ENCODE data around the gene AUNIP.

AUNIP gene

GRCh38 chr1:25873120-25873519, 13.9 kb upstream of the AUNIP start:
- no peak for DNase-seq (ENCODE audit: low read depth, low spot score)
- no peak overlapping the region for H3K4me3 ChIP-seq (ENCODE audit: low read depth, low read length)
- TF ChIP-seq CTCF (IDR thresholded peaks at IDR 0.05; ENCODE audit: low read depth, low read length), result no peak
- in situ Hi-C loops (cut with HindIII; ENCODE audit: low sequenced_read_pairs), result no loop called here

GRCh38 chr1:25872713-25873112, 13.5 kb upstream of the AUNIP start:
- no peak overlapping the region for H3K4me3 ChIP-seq (ENCODE audit: low read depth, low read length)
- TF ChIP-seq CTCF (IDR thresholded peaks at IDR 0.05; ENCODE audit: low read depth, low read length), result no peak
- in situ Hi-C loops (cut with HindIII; ENCODE audit: low sequenced_read_pairs), result no loop called here
- no peak for DNase-seq (ENCODE audit: low read depth, low spot score)

- H3K4me3 ChIP-seq (ENCODE audit: low read depth, low read length), result no peak overlapping the region
- DNase-seq (ENCODE audit: low read depth, low spot score), result no peak
- TF ChIP-seq CTCF (IDR thresholded peaks at IDR 0.05; ENCODE audit: low read depth, low read length), result no peak
- in situ Hi-C loops (cut with HindIII; ENCODE audit: low sequenced_read_pairs), result no loop called here
Measured at GRCh38 chr1:25871704-25872494, 12.6 kb upstream of the AUNIP start.

- DNase-seq (ENCODE audit: low read depth, low spot score), result no peak
- no peak overlapping the region for H3K4me3 ChIP-seq (ENCODE audit: low read depth, low read length)
- in situ Hi-C loops (cut with HindIII; ENCODE audit: low sequenced_read_pairs), result no loop called here
- TF ChIP-seq CTCF (IDR thresholded peaks at IDR 0.05; ENCODE audit: low read depth, low read length), result no peak
Measured at GRCh38 chr1:25871086-25871703, 11.9 kb upstream of the AUNIP start.

GRCh38 chr1:25870614-25871013, 11.4 kb upstream of the AUNIP start:
- in situ Hi-C loops (cut with HindIII; ENCODE audit: low sequenced_read_pairs), result no loop called here
- no peak for TF ChIP-seq CTCF (IDR thresholded peaks at IDR 0.05; ENCODE audit: low read depth, low read length)

GRCh38 chr1:25869909-25870606, 10.8 kb upstream of the AUNIP start:
- DNase-seq (ENCODE audit: low read depth, low spot score), result no peak
- TF ChIP-seq CTCF (IDR thresholded peaks at IDR 0.05; ENCODE audit: low read depth, low read length), result no peak

More at GRCh38 chr1:25870614-25871013, 11.4 kb upstream of the AUNIP start:
- DNase-seq (ENCODE audit: low read depth, low spot score), result no peak
- no peak overlapping the region for H3K4me3 ChIP-seq (ENCODE audit: low read depth, low read length)

More at GRCh38 chr1:25869909-25870606, 10.8 kb upstream of the AUNIP start:
- no peak overlapping the region for H3K4me3 ChIP-seq (ENCODE audit: low read depth, low read length)
- in situ Hi-C loops (cut with HindIII; ENCODE audit: low sequenced_read_pairs), result no loop called here
